ENCODE data around the gene CD3E.

Gene CD3E

GRCh38 chr11:118260353-118260752, 44.2 kb upstream of the CD3E start:
- no peaks in the 10 kb centered on the region for H3K36me3 ChIP-seq (ENCODE audit: control insufficient read depth in 2 of 2, insufficient read depth in 1 of 2, low read length in 2 of 2)
- no peaks in the 10 kb centered on the region for H3K9me3 ChIP-seq (ENCODE audit: control insufficient read depth, insufficient read depth, low read depth, low read length)
- TF ChIP-seq ZNF335 (tag by site-specific recombination; conservative IDR thresholded peaks at IDR 0.05): no peak
- TF ChIP-seq PATZ1 (tag by site-specific recombination; IDR thresholded peaks at IDR 0.05): no peak
- no peak for TF ChIP-seq ZNF433 (tag by site-specific recombination; IDR thresholded peaks at IDR 0.05; ENCODE audit: low read depth)
- no peak for TF ChIP-seq ZNF114 (tag by site-specific recombination; IDR thresholded peaks at IDR 0.05)
- no peak for TF ChIP-seq ZNF155 (tag by site-specific recombination; IDR thresholded peaks at IDR 0.05)
- TF ChIP-seq ZNF830 (tag by site-specific recombination; IDR thresholded peaks at IDR 0.05; ENCODE audit: low read depth): no peak
- TF ChIP-seq, protein P1, sequence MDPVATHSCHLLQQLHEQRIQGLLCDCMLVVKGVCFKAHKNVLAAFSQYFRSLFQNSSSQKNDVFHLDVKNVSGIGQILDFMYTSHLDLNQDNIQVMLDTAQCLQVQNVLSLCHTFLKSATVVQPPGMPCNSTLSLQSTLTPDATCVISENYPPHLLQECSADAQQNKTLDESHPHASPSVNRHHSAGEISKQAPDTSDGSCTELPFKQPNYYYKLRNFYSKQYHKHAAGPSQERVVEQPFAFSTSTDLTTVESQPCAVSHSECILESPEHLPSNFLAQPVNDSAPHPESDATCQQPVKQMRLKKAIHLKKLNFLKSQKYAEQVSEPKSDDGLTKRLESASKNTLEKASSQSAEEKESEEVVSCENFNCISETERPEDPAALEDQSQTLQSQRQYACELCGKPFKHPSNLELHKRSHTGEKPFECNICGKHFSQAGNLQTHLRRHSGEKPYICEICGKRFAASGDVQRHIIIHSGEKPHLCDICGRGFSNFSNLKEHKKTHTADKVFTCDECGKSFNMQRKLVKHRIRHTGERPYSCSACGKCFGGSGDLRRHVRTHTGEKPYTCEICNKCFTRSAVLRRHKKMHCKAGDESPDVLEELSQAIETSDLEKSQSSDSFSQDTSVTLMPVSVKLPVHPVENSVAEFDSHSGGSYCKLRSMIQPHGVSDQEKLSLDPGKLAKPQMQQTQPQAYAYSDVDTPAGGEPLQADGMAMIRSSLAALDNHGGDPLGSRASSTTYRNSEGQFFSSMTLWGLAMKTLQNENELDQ (tag by site-specific recombination; IDR thresholded peaks at IDR 0.05; ENCODE audit: low read depth): no peak
- no peak for TF ChIP-seq TSHZ1 (tag by site-specific recombination; IDR thresholded peaks at IDR 0.05; ENCODE audit: borderline replicate concordance)
- no peak for TF ChIP-seq ZEB2 (tag by site-specific recombination; IDR thresholded peaks at IDR 0.05)
- TF ChIP-seq ZNF658 (tag by site-specific recombination; IDR thresholded peaks at IDR 0.05): no peak
- no peak for TF ChIP-seq ZBTB48 (tag by site-specific recombination; IDR thresholded peaks at IDR 0.05)
- no peak for TF ChIP-seq ZNF747 (tag by site-specific recombination; IDR thresholded peaks at IDR 0.05)
- no peak for TF ChIP-seq ZNF138 (tag by site-specific recombination; IDR thresholded peaks at IDR 0.05; ENCODE audit: borderline replicate concordance)
- no peak for TF ChIP-seq ZNF529 (tag by site-specific recombination; IDR thresholded peaks at IDR 0.05; ENCODE audit: insufficient replicate concordance)
- TF ChIP-seq, protein P2, sequence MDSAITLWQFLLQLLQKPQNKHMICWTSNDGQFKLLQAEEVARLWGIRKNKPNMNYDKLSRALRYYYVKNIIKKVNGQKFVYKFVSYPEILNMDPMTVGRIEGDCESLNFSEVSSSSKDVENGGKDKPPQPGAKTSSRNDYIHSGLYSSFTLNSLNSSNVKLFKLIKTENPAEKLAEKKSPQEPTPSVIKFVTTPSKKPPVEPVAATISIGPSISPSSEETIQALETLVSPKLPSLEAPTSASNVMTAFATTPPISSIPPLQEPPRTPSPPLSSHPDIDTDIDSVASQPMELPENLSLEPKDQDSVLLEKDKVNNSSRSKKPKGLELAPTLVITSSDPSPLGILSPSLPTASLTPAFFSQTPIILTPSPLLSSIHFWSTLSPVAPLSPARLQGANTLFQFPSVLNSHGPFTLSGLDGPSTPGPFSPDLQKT (IDR thresholded peaks at IDR 0.05; ENCODE audit: borderline replicate concordance, low read depth, low read length): no peak
- TF ChIP-seq, protein P3, sequence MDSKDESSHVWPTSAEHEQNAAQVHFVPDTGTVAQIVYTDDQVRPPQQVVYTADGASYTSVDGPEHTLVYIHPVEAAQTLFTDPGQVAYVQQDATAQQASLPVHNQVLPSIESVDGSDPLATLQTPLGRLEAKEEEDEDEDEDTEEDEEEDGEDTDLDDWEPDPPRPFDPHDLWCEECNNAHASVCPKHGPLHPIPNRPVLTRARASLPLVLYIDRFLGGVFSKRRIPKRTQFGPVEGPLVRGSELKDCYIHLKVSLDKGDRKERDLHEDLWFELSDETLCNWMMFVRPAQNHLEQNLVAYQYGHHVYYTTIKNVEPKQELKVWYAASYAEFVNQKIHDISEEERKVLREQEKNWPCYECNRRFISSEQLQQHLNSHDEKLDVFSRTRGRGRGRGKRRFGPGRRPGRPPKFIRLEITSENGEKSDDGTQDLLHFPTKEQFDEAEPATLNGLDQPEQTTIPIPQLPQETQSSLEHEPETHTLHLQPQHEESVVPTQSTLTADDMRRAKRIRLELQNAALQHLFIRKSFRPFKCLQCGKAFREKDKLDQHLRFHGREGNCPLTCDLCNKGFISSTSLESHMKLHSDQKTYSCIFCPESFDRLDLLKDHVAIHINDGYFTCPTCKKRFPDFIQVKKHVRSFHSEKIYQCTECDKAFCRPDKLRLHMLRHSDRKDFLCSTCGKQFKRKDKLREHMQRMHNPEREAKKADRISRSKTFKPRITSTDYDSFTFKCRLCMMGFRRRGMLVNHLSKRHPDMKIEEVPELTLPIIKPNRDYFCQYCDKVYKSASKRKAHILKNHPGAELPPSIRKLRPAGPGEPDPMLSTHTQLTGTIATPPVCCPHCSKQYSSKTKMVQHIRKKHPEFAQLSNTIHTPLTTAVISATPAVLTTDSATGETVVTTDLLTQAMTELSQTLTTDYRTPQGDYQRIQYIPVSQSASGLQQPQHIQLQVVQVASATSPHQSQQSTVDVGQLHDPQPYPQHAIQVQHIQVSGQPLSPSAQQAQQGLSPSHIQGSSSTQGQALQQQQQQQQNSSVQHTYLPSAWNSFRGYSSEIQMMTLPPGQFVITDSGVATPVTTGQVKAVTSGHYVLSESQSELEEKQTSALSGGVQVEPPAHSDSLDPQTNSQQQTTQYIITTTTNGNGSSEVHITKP (tag by site-specific recombination; IDR thresholded peaks at IDR 0.05): no peak
- no peak for TF ChIP-seq ZNF792 (tag by site-specific recombination; IDR thresholded peaks at IDR 0.05)
- TF ChIP-seq ZNF311 (tag by site-specific recombination; IDR thresholded peaks at IDR 0.05; ENCODE audit: borderline replicate concordance): no peak
- TF ChIP-seq ZNF843 (tag by site-specific recombination; IDR thresholded peaks at IDR 0.05): no peak
- H3K27ac ChIP-seq (ENCODE audit: extremely low read depth, low read depth, low read length): no peak overlapping the region
- CTCF ChIA-PET: interaction anchor here (1.0 to 1.1 kb wide), 2 partner anchors 62 to 85 kb away, joined by 3 read pairs; no protein-coding TSS in a partner anchor
- POLR2A ChIA-PET: no interaction called here
- no peaks in the 10 kb centered on the region for H3K4me1 ChIP-seq (ENCODE audit: control insufficient read depth, insufficient read depth, low read length)
- H3K4me3 ChIP-seq (ENCODE audit: low read depth, low read length): no peak overlapping the region

Data from HEK293 (cell line).